Stimulated activated CD8-positive, alpha-beta memory T cell treated with anti-CD3 and anti-CD28 coated beads, Interleukin-4, amount 100 ng/mL, for 1 hour (primary cell): ENCODE data around the gene TATDN2.
"Not testable (repeated sequence)": the region's sequence is repeated elsewhere in the genome, so short reads cannot be mapped to it uniquely, and the experiment has no call there.

ENCODE experiments used
- DNase-seq, 2 donors: peaks; one replicate each; pipeline ENCODE4 v3.0.0-alpha.2; 2020; ENCODE audit warnings: low read depth in 2 of 2, low spot score in 1 of 2

TATDN2 gene

DNA sequence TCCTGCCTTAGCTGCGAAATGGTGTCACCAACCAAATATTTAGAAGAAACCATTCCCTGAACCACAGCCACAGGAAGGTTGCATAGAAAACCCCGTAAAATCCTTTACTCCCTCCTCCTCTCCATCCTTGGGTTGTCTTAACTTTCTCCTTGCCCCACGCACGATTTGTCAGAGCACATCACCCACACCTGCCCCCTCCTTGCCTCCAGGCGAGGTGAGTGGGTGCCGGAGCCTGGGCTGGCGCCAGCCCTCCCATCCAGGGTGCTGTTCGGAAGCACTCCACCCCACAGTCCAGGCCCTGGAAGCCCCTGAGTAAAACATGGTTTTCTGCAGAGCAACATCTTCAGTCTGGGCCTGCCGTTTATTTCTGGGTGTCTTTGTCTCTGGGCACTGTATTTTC lies 40.8 kb downstream of the TATDN2 start:
- no peak for DNase-seq

DNA sequence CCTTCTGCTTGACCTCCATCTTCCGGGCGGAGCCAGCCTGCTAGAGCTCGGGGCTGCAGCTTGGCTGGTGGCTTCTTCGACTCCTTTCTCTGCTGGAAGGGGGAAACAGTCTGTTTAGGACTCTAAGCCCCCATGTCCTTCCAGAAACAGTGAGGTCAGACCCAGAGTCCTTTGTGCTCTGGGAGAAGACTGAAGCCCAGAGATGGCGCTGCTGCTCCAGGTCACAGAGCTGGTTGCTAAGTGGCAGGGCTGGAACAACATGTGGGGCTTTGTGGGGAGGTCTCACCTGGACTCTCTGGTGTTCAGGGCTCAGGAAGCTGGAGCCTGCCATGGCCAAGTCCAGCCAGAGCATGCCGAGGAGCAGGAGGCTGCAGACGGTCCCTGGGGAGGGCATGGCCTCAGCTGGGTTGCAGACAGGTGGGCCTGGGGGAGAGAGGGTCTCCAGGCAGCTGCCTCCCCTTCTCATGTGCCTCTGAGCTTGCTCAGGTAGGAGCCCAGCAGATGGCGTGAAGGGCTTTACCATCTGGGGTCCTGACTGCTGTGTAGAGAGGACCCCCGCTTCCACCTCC lies 41.6 kb downstream of the TATDN2 start:
- no peak for DNase-seq

GRCh38 chr3:10290481-10291176 lies 42.4 kb downstream of the TATDN2 start:
- DNase-seq: no peak

GRCh38 chr3:10291641-10292040 lies 43.4 kb downstream of the TATDN2 start:
- DNase-seq: no peak

- no peak for DNase-seq
Observed at GRCh38 chr3:10292505-10293419, 44.5 kb downstream of the TATDN2 start, which contains the start of gene GHRL. Gene GHRL, minus strand, starts transcription at chr3:10292947. Its CDS starts 2,767 bp downstream, at chr3:10290180.

DNA sequence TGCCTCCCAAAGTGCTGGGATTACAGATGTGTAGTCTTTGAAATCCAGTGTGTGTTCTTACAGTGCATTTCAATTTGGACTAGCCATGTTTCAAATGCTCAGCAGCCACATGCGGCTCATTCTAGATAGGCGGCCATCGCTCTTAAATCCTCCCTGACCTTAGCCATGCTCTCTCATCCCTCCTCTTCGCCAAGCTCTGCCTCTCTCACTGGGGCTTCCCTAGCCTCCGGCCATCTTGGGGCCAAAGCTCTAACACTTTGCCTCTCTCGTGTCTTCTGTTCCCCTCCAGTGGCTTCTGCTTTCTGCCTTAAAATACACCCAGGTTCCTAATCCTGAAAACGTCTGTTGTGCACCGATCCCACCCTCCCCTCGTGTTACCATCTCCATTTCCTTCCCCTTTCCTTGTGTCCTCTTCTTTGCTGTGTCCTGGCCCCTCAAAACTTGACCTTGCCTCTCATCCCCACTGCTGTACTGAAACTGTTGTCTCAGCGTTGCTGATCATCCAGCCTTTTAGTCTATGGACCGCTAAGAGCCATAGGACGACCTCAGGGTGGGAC lies 45.8 kb downstream of the TATDN2 start:
- no peak for DNase-seq

DNA sequence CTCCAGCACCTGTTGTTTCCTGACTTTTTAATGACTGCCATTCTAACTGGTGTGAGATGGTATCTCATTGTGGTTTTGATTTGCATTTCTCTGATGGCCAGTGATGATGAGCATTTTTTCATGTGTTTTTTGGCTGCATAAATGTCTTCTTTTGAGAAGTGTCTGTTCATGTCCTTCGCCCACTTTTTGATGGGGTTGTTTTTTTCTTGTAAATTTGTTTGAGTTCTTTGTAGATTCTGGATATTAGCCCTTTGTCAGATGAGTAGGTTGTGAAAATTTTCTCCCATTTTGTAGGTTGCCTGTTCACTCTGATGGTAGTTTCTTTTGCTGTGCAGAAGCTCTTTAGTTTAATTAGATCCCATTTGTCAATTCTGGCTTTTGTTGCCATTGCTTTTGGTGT lies 49.8 kb downstream of the TATDN2 start:
- DNase-seq: not testable (repeated sequence)

DNA sequence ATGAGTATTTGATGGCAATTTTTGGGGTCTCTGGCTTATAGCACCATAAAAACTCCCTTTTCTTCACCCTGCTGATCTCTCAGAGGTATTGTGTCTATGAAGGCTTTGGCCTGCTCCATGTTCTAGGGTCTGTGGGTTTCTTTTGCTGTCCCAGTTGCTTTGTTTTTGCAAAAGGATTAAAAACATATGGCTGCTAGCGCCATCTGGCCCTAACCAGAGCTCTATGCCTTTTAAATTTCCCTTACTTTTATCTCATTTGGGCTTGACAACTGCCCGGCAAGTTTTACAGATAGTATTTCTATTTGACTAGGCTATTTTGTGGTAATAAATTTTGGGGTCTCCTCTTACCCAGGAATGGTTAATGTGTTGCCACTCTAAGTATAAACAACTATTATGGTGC lies 50.9 kb downstream of the TATDN2 start:
- DNase-seq: no peak

- DNase-seq: no peak
Observed at GRCh38 chr3:10299679-10300078, 51.4 kb downstream of the TATDN2 start.

DNA sequence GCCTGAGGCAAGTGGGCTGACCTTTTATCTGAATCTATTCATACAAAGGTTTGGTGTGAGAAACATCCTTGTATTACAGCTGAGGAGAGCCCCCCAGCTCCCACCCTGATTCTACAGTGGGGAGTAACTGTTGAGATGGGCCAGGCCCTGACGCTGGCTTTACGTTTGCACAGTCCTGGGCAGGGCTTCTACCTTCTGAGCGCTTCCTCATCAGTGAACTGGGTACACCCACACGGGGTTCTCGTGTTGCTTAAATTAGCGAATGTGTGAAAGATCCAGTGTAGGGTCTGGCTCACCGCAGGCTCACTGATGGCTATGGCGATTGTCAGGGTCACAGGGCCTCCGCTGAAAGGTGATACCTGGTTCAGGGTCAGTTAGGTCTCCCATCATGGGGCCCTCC lies 51.8 kb downstream of the TATDN2 start:
- no peak for DNase-seq

DNA sequence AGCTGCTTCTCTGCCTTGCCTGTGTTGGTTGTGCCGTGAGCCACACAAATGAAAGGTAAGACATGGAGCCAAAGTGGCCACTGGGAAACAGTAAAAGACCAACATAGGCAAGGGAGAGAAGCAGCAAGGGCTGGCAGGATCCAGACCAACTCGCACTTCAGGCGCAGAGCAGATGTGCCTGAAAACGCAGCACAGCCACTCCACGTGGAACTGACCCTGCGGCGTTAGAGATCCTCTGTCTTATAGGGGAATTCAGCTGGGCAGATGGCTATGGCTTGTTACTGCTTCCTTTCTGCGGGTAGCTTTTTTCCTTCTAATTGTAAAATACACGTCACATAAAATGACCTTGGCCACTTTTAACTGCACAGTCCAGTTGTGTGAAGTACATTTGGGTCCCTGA lies 54.8 kb downstream of the TATDN2 start:
- no peak for DNase-seq

GRCh38 chr3:10303785-10304184 lies 55.5 kb downstream of the TATDN2 start:
- no peak for DNase-seq

DNA sequence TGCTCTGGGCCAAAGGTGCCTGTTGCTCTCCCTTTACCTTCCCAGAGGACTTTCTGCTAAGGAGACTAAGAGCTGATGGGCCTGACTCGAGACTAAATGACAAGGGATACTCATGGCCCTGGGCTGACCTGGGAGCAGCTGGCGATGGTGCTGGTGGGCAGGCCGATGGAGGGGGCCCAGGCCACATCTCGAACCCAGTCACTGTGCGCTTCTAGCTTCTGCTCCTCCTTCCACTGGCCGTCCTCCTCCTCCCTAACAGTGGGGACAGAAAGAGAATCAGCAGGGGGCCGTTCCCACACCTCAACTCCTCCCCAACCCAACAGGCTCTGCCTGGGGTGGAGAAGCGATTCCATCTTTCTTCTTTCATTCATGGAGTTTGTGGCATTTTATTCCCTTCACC lies 56.6 kb downstream of the TATDN2 start:
- DNase-seq: no peak

- DNase-seq: no peak
Observed at GRCh38 chr3:10305331-10305902, 57.2 kb downstream of the TATDN2 start.

- DNase-seq: no peak
Observed at GRCh38 chr3:10306156-10306555, 57.9 kb downstream of the TATDN2 start.

GRCh38 chr3:10308678-10309077 lies 60.4 kb downstream of the TATDN2 start:
- DNase-seq: no peak

DNA sequence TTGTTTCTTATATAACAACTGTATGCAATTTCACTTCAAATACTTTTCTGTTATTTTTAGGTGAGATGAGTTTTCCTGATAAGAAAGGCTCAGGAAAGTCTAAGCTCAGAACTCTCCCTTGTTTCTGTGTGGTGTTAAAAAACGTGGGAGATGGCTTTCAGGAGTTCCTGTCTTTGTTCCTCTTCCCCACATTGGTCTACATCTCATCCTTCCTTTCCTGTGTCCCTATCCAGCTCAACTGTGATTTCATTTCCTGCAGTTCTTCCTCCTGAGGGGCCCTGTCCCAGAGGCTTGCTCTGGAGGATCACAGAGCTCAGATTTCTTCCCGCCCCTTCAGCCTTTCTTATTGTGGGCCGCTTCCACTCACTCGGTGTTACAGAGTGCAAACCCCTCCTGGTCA lies 61.5 kb downstream of the TATDN2 start:
- no peak for DNase-seq

DNA sequence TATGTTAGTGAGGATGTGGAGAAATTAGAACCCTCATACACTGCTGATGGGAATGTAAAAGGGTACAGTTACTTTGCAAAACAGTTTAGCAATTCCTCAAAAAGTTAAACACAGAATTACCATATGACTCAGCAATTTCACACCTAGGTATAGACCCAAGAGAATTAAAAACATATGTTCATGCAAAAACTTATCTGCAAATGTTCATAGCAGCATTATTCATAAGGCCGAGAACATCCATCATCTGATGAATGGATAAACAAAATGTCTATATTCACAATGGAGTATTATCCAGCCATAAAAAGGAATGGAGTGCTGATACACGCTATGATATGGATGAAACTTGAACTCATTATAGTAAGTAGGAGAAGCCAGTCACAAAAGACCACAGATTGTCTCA lies 62.3 kb downstream of the TATDN2 start:
- DNase-seq: no peak

DNA sequence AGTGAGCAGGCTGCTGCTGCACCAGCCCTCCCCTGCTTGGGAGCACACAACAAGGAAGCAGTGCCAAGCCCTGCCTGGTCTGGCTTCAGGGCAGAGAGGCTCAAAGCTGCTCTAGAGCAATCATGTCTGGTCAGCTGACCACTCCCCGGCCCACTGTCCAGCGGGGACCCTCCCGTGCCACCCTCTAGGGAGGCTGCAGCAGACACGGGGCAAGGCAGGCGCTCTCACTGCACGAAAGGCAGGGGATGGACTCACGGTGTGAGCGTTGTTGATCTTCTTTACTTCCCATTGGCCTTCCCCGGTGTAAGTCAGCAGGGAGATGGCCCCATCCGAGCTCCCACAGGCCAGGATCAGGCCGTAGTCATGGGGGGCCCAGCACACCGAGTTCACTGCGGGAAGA lies 63.5 kb downstream of the TATDN2 start:
- DNase-seq: no peak

DNA sequence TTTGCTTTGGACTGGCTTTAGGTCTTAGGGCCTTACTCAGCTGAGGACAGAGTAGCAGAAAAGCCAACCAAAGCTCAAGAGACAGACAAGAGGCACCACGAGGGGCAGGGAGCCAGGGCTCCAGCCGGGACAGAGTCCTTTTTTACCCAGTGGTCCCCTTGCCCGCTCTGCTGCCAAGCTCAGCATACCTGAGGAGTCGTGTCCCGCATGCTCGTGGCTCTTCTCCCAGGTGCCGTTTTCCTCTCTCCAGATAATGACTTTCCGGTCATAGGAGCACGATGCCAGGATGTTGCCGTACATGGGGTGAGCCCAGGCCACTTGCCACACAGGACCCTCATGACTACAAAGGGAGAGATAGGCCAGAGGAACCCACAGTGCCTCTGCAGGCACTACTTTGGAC lies 64.1 kb downstream of the TATDN2 start:
- no peak for DNase-seq

- DNase-seq: no peak
Observed at GRCh38 chr3:10312861-10313260, 64.6 kb downstream of the TATDN2 start.
